ENCODE results near the gene STX17.

The STX17 gene

DNA sequence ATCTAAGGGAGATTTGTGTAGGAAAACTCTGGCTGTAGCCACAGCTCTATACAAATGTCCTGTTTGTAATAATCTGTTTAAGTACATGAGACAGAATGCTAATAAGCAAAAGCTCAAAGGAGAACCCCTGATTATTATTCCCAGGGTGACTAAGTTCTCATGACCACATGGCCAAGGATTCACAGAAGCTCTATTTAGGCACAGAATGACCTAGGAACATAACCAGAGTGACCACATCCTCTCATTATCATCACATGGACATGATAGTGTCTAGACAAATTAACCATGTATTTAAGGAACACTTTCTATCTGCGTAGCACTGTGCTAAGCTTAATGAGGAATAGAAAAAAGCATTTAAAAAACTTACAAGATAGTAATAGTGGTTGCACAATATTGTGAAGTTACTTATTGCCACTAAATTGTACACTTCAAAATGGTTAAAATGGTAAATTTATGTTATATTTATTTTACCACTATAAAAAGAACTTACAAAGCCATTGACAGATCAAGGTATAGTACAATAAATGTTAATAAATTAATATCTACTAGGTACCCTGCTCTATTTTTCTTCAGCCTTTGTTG is 56.3 kb downstream of the STX17 start:
- Histone ChIP-seq H2AFZ (ENCODE audit: low read depth) (no peak overlapping the region), H3K27ac (no peak overlapping the region), H3K4me3 (IDR thresholded peaks at IDR 0.05; ENCODE audit: insufficient read depth, low read depth, low read length) (no peak overlapping the region), H4K20me1 (ENCODE audit: insufficient read depth) (no peaks in the 10 kb centered on the region), H3K36me3 (ENCODE audit: insufficient read depth) (no peaks in the 10 kb centered on the region), H3K9ac (no peak overlapping the region), H3K4me2 (no peak overlapping the region), H3K79me2 (ENCODE audit: insufficient read depth, low read depth) (no peaks in the 10 kb centered on the region), H3K27me3 (ENCODE audit: insufficient read depth, low read depth) (no peaks in the 10 kb centered on the region), H3K4me1 (ENCODE audit: low read depth, poor library complexity, severe bottlenecking) (no peaks in the 10 kb centered on the region)
- TF ChIP-seq, protein P1, sequence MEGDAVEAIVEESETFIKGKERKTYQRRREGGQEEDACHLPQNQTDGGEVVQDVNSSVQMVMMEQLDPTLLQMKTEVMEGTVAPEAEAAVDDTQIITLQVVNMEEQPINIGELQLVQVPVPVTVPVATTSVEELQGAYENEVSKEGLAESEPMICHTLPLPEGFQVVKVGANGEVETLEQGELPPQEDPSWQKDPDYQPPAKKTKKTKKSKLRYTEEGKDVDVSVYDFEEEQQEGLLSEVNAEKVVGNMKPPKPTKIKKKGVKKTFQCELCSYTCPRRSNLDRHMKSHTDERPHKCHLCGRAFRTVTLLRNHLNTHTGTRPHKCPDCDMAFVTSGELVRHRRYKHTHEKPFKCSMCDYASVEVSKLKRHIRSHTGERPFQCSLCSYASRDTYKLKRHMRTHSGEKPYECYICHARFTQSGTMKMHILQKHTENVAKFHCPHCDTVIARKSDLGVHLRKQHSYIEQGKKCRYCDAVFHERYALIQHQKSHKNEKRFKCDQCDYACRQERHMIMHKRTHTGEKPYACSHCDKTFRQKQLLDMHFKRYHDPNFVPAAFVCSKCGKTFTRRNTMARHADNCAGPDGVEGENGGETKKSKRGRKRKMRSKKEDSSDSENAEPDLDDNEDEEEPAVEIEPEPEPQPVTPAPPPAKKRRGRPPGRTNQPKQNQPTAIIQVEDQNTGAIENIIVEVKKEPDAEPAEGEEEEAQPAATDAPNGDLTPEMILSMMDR (conservative IDR thresholded peaks at IDR 0.05; ENCODE audit: low read depth, low read length), result no peak

DNA sequence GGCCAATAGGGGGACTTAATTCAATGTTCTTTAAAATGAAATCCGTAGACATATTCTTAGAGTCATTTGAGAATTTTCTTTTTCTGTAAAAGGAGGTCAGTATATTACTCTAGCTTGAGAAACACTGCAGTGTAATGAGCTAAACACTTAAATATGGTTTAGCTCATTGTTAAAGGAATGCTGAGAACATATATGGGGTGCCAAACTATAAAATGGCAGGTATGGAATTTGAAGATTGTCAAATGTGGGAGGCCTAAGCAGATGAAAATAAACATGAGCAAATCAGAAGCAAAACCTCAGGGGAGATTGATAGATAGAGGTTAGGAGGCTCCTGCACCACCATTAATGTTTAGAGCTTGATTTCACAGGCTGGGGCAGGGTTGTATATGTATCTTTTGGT is 57.9 kb downstream of the STX17 start:
- Histone ChIP-seq H4K20me1 (ENCODE audit: insufficient read depth) (no peaks in the 10 kb centered on the region), H3K9ac (no peak overlapping the region), H3K4me1 (ENCODE audit: low read depth, poor library complexity, severe bottlenecking) (no peaks in the 10 kb centered on the region), H2AFZ (ENCODE audit: low read depth) (no peak overlapping the region), H3K36me3 (ENCODE audit: insufficient read depth) (no peaks in the 10 kb centered on the region), H3K27ac (no peak overlapping the region), H3K4me3 (IDR thresholded peaks at IDR 0.05; ENCODE audit: insufficient read depth, low read depth, low read length) (no peak overlapping the region), H3K27me3 (ENCODE audit: insufficient read depth, low read depth) (no peaks in the 10 kb centered on the region), H3K79me2 (ENCODE audit: insufficient read depth, low read depth) (no peaks in the 10 kb centered on the region), H3K4me2 (no peak overlapping the region)
- TF ChIP-seq, protein P1 (conservative IDR thresholded peaks at IDR 0.05; ENCODE audit: low read depth, low read length), result no peak

DNA sequence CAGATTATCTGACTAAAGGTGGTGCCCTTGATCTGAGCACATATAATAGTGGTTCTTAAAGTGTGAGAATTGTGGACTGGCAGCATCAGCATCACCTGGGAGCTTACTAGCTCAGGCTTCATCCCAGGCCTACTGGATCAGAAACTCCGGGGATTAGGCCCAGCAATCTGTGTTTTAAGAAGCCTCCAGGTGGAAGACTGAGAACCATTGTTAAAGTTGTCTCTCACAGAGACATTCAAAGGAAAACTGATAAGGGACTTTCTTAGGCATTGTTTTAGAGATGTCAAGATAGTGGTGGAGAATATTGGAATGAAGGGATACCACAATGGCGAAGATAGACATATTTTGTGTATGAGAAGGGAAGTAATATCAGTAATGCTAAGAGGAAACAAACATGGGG is 59.5 kb downstream of the STX17 start:
- H3K79me2 ChIP-seq (ENCODE audit: insufficient read depth, low read depth), result no peaks in the 10 kb centered on the region
- no peaks in the 10 kb centered on the region for H4K20me1 ChIP-seq (ENCODE audit: insufficient read depth)
- no peak overlapping the region for H3K4me2 ChIP-seq
- H3K27me3 ChIP-seq (ENCODE audit: insufficient read depth, low read depth), result no peaks in the 10 kb centered on the region
- H3K27ac ChIP-seq, result no peak overlapping the region
- H3K9ac ChIP-seq, result no peak overlapping the region
- TF ChIP-seq, protein P1 (conservative IDR thresholded peaks at IDR 0.05; ENCODE audit: low read depth, low read length), result no peak
- H2AFZ ChIP-seq (ENCODE audit: low read depth), result no peak overlapping the region
- H3K36me3 ChIP-seq (ENCODE audit: insufficient read depth), result no peaks in the 10 kb centered on the region
- H3K4me1 ChIP-seq (ENCODE audit: low read depth, poor library complexity, severe bottlenecking), result no peaks in the 10 kb centered on the region
- H3K4me3 ChIP-seq (IDR thresholded peaks at IDR 0.05; ENCODE audit: insufficient read depth, low read depth, low read length), result no peak overlapping the region

DNA sequence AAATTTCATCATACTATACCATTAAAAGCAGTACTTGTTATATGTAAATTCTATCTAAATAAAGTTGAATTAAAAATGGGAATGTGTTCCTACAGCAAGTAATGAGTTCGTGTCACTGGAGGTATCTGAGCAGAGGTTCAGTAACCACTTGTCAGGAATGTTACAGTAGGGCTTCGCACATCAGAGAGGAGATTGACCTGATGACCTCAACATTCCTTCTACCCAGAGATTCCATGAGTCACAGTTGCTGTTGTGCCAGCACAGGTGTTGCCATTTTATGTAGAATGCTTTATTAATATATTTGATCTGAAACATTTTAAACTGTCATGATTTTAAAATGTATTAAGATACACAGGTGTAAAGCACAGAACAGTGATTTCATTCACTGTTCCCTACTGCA is 60.3 kb downstream of the STX17 start:
- H3K27me3 ChIP-seq (ENCODE audit: insufficient read depth, low read depth), result no peaks in the 10 kb centered on the region
- H3K4me1 ChIP-seq (ENCODE audit: low read depth, poor library complexity, severe bottlenecking), result no peaks in the 10 kb centered on the region
- H3K4me2 ChIP-seq, result no peak overlapping the region
- H3K79me2 ChIP-seq (ENCODE audit: insufficient read depth, low read depth), result no peaks in the 10 kb centered on the region
- TF ChIP-seq, protein P1 (conservative IDR thresholded peaks at IDR 0.05; ENCODE audit: low read depth, low read length), result no peak
- H4K20me1 ChIP-seq (ENCODE audit: insufficient read depth), result no peaks in the 10 kb centered on the region
- no peak overlapping the region for H2AFZ ChIP-seq (ENCODE audit: low read depth)
- H3K27ac ChIP-seq, result no peak overlapping the region
- no peak overlapping the region for H3K9ac ChIP-seq
- H3K4me3 ChIP-seq (IDR thresholded peaks at IDR 0.05; ENCODE audit: insufficient read depth, low read depth, low read length), result no peak overlapping the region
- H3K36me3 ChIP-seq (ENCODE audit: insufficient read depth), result no peaks in the 10 kb centered on the region
